ENCODE data around the gene TSPYL2.

The TSPYL2 gene

DNA sequence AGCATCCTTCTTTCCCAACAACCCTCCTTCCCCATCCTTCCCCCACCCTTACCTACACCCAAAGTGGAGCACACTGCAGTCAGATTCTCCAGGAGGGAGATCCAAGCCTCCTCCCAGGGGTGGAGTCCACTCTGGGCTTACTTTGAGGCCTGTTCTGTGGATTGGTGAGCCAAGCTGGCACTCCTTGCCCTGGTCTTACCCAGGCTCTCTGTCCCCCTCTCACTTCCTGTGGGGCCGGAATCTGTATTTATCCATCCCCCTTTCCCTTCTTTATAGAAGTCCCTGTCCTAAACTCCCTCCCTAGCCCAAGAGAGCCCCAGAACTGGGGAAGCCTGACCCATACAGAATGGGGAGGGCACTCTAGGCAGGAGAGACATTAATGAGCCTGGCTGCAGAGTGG lies 3.2 kb upstream of the TSPYL2 start:
- in situ Hi-C loops (cut with MboI; ENCODE audit: low sequenced_read_pairs) = no loop called here

DNA sequence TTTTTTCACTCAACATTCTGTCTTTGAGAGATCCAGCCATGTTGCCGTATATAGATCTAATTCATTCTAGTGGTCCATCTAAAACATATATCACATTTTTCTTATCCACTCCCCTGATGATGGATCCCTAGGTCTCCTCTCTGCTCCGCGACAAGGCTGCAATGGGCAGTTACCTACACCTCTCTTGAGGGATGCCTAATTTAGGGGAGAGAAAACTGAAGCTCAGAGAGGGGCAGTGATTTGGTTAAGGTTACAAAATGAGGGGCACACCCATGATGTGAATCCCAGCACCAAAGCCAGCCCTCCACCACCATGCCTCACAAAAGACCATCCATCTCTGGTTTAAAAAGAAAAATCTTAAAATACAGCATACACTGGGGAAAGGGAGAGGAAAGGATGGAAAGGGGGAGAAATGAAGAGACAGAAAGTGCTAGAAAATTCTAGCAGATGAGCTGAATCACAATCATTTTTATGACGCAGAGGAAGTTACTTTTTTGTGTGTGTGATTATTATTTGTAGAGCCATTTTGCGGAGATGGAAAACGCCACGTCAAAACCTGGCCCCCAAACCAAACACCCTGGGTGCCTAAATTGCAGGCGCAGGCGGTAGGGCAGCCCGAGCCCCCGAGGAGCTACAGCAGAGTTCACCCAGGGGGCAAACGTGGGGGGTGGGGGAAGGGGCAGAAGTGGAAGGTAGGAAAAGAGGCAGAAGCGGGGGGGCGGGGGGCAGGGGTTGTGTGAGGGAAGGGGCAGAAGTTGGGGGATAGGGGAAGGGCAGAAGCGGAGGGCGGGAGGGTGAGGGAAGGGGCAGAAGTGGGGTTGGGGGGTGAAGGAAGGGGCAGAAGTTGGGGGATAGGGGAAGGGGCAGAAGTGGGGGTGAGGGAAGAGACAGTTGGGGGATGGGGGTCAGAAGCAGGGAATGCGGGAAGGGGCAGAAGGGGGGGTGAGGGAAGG lies 1.3 kb upstream of the TSPYL2 start:
- in situ Hi-C loops (cut with MboI; ENCODE audit: low sequenced_read_pairs) = no loop called here

DNA sequence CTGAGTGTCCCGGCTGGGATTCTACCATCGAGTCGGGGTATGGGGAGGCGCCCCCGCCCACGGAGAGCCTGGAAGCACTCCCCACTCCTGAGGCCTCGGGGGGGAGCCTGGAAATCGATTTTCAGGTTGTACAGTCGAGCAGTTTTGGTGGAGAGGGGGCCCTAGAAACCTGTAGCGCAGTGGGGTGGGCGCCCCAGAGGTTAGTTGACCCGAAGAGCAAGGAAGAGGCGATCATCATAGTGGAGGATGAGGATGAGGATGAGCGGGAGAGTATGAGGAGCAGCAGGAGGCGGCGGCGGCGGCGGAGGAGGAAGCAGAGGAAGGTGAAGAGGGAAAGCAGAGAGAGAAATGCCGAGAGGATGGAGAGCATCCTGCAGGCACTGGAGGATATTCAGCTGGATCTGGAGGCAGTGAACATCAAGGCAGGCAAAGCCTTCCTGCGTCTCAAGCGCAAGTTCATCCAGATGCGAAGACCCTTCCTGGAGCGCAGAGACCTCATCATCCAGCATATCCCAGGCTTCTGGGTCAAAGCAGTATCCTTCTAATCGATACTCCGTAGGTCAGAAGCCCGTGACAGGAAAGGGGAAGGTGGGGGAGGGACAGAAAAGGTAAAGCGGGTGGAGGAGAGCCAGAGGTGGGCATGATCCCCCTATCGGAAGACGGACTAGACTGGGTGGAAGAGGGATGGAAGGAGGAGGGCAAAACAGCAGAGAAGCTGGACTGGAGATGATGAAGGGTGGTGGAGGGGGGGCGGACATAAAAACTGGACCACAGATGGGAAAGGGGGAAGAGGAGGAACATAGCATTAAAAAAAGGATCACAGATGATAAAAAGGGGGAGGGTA lies 828 bp downstream of the TSPYL2 start:
- in situ Hi-C loops (cut with MboI; ENCODE audit: low sequenced_read_pairs) = no loop called here

DNA sequence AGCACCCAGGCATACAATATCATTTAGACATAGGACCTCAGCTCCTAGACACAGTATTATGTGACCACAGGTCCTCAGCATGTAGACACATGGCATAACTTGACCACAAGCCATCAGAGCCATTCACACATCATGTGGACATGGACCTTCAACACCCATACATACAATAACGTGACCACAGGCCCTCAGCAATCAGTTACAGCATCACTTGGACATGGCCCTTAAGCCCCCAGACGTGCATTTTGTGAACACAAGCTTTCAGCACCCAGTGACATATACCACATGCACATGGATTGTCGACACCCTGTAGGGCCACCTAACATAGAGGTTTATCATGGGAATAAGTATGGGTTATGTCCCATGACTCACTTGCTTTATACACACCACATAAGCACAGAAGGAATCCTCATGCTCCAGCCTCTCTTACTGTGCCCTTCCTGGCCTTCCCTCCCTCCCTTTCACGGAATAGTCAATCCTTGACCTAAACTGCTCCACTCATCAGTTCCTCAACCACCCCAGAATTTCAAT lies 1.9 kb downstream of the TSPYL2 start:
- in situ Hi-C loops (cut with MboI; ENCODE audit: low sequenced_read_pairs) = no loop called here

DNA sequence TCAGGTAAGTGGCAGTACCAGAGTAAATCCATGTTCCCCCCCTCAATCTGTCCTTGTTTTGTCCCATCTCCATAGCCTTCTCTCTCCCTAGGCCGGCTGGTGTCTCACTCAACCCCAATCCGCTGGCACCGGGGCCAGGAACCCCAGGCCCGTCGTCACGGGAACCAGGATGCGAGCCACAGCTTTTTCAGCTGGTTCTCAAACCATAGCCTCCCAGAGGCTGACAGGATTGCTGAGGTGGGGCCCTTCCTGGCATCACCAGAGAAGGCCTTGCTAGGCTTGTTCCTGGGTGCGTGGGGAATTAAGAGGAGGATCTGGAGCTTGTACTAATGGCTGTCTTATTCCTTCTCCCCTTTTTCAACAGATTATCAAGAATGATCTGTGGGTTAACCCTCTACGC lies 2.7 kb downstream of the TSPYL2 start:
- in situ Hi-C loops (cut with MboI; ENCODE audit: low sequenced_read_pairs) = no loop called here

DNA sequence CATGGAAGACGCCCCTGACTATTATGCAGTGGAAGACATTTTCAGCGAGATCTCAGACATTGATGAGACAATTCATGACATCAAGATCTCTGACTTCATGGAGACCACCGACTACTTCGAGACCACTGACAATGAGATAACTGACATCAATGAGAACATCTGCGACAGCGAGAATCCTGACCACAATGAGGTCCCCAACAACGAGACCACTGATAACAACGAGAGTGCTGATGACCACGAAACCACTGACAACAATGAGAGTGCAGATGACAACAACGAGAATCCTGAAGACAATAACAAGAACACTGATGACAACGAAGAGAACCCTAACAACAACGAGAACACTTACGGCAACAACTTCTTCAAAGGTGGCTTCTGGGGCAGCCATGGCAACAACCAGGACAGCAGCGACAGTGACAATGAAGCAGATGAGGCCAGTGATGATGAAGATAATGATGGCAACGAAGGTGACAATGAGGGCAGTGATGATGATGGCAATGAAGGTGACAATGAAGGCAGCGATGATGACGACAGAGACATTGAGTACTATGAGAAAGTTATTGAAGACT lies 3.6 kb downstream of the TSPYL2 start:
- in situ Hi-C loops (cut with MboI; ENCODE audit: low sequenced_read_pairs) = no loop called here

DNA sequence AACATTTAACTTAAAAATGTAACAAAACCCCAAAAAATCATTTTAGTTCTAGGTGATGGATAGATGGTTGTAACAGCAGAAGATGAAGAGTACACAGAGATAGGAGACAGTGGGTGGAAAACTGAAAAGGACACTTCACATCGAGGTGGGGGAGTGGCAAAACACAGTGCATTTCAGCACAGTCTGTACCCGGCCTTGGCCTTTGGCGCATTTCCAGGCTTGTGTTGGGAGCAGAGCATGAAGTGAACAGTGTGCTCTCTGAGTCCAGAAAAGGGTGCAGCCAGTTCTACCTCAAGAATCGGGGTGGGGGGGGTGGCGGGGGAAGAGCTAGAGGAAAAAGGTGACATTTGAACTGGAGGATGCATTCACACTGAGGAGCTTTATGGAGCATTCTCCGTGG lies 4.3 kb downstream of the TSPYL2 start:
- in situ Hi-C loops (cut with MboI; ENCODE audit: low sequenced_read_pairs) = no loop called here

DNA sequence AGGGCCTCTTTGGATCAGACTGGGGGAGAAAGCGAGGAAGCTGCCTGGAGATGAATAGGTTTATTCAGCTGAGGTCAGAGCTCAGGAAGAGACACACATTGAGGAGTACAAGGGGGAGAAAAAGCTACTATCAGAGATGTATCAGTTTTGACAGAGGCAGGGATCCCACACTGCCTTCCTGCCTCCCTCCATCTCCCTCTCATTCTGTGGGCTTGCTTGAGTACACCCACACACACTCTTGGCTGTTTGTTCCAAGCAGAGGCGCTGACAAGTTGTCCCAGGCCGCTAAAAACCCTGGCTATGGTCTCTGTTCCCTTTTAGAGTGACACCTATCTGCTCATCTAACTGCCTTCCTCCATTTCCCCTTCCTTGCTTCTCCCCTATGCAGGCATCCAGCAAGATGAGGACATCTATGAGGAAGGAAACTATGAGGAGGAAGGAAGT lies 5.2 kb downstream of the TSPYL2 start:
- in situ Hi-C loops (cut with MboI; ENCODE audit: low sequenced_read_pairs) = no loop called here

DNA sequence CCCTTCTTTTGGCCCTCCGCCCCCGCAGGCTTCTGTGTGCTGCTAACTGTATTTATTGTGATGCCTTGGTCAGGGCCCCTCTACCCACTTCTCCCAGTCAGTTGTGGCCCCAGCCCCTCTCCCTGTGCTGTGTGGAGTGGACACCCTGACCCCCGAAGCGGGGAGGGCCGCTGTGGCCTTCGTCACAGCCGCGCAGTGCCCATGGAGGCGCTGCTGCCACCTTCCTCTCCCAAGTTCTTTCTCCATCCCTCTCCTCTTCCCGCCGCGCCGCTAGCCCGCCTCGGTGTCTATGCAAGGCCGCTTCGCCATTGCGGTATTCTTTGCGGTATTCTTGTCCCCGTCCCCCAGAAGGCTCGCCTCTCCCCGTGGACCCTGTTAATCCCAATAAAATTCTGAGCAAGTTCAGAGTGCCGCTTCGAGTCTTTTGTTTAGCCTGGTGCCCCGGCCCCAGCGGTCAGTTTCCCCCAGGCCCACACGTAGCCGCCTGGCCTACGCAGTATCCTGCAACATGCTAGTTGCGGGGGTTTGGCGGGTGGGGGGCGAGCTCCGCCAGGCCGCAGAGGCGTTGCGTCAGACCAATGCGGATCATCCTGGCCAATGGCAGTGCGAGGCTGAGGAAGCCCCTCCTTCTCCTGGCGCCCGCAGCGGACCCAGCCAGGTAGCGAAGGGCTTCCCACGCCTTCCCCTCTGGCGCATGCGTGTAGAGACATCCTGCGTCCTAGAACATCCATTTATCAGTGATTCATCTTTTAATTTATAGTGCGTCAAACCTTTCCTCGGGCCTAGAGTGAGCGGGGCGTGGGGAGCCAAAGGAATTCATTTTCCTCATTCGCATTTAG lies 6.2 kb downstream of the TSPYL2 start:
- in situ Hi-C loops (cut with MboI; ENCODE audit: low sequenced_read_pairs) = no loop called here

DNA sequence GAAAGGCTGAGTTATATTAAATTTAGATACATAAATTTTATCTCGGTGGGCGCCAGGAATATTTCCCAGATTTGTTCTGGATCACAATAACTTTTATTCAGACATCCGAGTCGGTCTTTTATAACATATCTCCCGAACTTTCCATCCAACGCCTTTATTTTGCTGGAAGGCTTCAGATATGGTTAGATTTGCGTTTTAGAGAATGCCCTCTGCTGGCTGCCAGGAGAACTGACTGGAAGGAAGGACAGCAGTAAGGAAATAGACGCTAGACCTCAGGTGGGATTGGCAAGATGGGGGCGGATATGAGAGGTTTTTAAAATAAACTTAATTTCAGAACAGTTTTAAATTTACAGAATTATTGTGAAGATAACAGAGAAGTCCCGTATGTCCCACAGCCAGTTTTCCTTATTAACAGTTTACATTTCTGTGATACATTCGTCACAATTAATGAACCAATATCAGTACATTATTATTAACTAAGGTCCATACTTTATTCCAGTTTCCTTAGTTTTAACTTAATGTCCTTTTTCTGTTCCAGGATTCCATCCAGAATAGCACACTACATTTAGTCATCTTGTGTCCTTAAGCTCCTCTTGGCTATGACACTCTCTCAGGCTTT lies 7.2 kb downstream of the TSPYL2 start:
- in situ Hi-C loops (cut with MboI; ENCODE audit: low sequenced_read_pairs) = no loop called here

DNA sequence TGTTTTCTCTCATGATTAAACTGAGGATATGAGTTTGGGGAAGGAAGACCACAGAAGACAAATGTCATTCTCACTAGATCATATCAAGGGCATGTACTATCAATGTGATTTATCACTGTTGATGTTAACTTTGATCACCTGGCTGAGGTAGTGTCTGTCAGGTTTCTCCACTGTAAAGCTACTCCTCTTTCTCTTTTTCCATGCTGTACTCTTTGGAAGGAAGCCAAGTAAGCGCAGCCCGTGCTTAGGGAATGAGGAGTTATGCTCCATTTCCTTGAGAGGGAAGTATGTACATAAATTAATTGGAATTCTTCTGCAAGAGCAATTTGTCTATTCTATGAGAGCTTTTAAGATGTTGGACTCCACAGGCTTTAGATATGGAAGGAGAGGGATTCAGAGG lies 7.8 kb downstream of the TSPYL2 start:
- in situ Hi-C loops (cut with MboI; ENCODE audit: low sequenced_read_pairs) = no loop called here

DNA sequence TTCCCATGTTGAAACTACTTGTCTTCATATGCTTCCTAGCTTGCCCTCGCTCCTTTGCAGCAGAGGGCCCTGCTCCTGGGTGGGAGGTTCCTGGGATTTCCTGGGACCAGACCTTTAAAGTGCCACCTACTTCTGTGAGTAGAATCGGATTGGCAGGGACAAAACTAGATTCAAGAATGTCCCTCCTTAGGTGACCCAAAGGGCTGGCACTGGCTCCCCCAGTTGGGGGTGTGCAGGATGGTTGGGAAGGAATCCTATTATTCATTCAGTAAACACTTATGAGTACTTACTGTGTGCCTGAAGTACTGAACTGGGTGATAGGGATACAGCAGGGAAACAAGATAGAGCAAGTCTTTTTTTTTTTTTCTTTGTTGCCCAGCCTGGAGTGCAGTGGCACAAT lies 9.2 kb downstream of the TSPYL2 start:
- in situ Hi-C loops (cut with MboI; ENCODE audit: low sequenced_read_pairs) = no loop called here

DNA sequence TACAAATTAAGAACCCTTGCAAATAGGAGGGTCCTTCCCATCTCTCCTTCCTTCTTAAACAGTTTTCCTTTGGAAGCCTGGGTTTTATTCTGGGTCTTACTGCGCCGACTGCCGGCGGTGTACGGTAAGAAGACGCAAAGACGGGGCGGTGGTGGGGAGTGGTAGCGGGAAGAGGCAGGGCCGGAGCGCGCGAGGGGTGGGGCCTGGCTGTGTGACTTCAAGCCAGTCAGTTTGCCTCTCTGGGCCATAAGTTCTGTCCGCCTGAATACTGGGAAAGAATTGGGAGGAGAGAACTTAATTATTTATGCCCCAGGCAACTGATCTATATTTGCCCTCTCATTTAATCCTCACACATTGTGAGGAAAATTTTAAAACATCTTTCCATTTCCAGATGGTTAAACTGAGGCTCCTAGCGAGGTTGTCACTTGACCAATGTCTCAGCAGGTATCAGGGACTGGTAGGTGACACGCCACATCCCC lies 11.0 kb downstream of the TSPYL2 start:
- in situ Hi-C loops (cut with MboI; ENCODE audit: low sequenced_read_pairs) = no loop called here

DNA sequence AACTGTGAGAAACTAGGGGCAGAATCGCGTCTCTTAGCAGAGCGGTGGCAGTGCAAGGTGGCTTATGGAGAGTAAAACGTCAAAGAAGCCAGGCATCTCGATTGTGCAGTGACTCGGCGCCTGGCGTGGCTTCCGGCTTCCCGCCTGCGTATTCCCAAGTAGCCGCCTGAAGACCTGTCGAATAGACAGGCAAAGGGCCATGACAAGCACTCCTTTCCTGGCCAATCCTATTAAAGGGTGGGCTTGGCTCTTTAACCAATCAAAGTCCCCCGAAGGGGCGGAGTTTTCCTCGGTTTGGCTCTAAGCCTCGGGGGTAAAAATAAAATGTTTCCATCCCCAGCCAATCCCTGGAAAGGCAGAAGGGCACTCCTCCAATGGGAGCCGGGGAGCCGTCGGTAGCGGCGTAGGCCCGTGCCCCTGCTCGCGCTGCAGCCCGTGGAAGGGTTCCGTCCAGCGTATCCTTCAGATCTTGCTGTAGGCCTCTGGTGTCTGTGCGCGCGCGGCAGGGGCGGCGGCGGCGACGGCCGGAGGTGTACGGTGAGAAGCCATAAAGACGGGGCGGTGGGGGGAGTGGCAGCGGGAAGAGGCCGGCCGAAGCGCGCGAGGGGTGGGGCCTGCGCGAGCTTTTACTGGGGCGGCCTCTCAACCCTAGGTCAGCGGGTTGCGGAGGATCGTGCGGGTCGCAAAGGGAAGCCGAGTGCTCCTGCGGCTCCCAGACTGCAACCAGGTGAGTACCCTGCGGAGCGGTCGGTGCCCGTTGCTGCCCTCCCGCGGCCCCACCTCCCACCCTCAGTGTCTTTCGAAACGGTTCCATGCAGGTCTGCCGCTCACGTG lies 11.8 kb downstream of the TSPYL2 start, which contains the start of gene KANTR:
Gene KANTR (plus strand): TSS at position 395 of the 834 bp plus-strand sequence. CDS start 30,131 bp downstream, outside the sequence.
- in situ Hi-C loops (cut with MboI; ENCODE audit: low sequenced_read_pairs) = no loop called here

DNA sequence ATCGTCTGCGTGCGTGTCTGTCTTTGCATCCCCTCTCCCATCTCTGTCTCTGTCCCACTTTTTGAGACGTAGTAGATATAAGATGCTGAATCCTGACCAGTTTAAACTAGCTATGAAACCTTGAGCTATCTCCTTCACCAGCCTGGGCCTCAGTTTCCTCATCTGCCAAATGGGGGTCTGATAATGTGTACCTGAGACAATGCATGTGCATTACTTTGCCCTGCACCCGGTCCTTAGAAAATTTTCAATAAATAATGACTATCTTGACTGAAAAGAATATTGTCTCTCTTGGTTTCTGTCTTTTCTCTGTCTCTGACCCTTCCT lies 12.4 kb downstream of the TSPYL2 start:
- in situ Hi-C loops (cut with MboI; ENCODE audit: low sequenced_read_pairs) = no loop called here

DNA sequence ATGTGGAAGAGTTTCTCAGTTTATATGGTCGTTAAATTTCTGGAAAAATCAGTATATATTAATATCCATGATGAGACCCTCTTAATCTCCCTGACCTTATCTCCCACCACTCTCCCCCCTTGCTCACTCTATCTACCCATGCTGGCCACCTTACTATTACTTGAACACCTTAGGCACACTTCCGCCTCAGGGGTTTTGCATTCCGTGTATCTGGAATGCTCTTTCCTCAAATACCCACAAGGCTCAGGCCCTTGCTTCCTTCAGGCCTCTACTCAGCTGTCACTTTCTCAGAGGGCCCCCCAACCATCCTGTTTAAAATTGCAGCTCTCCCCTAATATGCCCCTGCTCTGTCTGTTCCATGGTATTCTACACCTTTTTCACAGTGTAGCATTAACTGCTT lies 13.6 kb downstream of the TSPYL2 start:
- in situ Hi-C loops (cut with MboI; ENCODE audit: low sequenced_read_pairs) = no loop called here

DNA sequence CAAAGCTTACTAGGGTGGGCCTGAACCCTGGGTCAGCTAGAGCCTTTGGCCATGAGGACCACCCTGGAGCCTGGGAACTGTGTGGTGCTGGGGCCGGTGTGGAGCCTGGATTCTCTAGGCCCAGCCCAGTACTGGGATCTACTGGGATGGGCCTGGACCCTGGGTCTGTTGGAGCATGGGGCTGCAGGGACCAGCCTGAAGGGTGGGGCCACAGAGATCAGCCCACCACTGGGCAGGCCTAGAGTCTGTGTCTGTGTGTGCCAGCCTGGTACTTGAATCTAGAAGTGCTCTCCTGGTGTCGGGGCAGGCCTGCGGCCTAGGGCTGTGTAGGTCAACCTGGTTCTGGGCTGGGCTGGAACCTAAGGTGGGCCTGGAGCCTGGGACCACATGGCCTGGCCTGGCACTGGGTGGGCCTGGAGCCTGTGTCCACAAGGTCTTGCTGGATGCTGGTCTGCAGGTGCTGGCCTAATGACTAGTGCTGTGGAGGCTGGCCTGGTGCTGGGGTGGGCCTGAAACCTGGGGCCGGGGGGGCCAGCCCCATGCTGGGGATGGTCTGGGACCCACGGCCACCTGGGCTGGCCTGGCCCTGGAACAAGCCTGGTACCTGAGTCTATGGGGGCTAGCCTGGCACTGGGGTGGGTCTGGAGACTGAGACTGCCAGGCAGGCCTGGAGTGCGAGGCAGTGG lies 32.8 kb downstream of the TSPYL2 start:
- in situ Hi-C loops (cut with MboI; ENCODE audit: low sequenced_read_pairs) = no loop called here

DNA sequence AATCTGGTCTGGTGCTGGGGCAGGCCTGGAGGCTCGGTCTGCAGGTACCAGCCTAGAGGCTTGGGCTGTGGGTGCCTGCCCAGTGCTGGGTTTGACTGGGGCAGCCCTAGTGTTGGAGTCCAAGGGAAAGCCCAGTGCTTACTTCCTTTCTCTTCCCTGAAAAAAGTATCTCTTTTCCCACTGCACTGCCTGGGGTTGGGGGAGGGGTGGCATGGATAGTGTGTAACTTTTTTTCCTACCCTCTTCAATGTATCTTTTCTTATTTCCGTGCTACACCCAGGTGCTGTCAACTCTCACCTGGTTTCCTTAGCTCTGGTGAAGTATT lies 33.3 kb downstream of the TSPYL2 start:
- in situ Hi-C loops (cut with MboI; ENCODE audit: low sequenced_read_pairs) = no loop called here

DNA sequence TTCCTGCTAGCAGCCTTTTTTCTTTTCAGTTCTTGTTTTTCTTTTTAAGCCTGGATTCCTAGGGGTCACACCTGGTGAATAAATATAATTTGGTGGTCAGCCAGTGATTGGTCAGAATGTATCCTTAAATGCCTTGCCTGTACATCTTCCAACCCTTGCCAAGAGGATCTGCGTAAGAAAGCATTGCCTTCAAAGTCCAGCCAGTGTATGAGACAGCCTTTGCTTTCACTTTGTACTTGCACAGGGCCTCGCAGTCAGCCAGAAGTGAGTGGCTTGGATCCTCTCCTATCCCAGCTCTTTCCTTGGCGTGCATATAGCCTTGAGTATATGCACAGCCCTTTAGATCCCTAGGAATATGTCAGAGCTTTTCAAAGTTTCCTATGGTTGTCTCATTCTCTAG lies 33.9 kb downstream of the TSPYL2 start:
- in situ Hi-C loops (cut with MboI; ENCODE audit: low sequenced_read_pairs) = no loop called here
